A673 (cell line): ENCODE results near the gene SF3B5.

Experiments
- EZH2 ChIP-seq: fragments of 200-600 bp; sonication (generic); IDR thresholded peaks from 2 replicates; pipeline ENCODE4 v1.6.1; 2017; ENCODE audit warnings: borderline replicate concordance, low read depth, mild to moderate bottlenecking, mixed read lengths, antibody characterized with exemption, low read length; ENCODE audit not compliant: poor library complexity, severe bottlenecking
- TF ChIP-seq, protein P1 (sequence below): fragments of 300-800, 200-600 bp; sonication (generic); conservative IDR thresholded peaks from 2 replicates; pipeline ENCODE4 v1.5.1; 2017; ENCODE audit warnings: low read depth, mild to moderate bottlenecking, antibody characterized with exemption, low read length, moderate library complexity, mixed read lengths

DNA sequence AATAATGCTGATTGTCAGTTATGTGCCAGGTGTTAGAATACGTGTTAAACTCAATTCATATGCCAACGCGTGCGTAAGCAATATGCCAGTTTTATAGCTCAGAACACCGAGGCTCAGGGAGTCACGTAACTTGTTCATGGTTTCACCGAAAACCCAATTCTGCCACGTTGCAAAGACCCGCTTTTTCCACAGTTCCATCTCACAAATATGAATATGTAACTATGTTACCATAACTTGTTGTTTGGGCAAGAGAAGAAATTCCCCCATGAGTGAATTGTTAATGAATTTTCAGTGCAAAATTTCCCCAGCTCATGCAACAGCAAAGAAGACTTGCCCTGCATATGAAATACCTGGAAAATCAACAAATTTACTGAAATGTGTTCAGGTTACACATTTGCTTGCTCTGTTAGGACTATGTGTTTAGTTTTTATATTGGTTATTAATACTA lies 30.1 kb downstream of the SF3B5 start:
- TF ChIP-seq, protein P1, sequence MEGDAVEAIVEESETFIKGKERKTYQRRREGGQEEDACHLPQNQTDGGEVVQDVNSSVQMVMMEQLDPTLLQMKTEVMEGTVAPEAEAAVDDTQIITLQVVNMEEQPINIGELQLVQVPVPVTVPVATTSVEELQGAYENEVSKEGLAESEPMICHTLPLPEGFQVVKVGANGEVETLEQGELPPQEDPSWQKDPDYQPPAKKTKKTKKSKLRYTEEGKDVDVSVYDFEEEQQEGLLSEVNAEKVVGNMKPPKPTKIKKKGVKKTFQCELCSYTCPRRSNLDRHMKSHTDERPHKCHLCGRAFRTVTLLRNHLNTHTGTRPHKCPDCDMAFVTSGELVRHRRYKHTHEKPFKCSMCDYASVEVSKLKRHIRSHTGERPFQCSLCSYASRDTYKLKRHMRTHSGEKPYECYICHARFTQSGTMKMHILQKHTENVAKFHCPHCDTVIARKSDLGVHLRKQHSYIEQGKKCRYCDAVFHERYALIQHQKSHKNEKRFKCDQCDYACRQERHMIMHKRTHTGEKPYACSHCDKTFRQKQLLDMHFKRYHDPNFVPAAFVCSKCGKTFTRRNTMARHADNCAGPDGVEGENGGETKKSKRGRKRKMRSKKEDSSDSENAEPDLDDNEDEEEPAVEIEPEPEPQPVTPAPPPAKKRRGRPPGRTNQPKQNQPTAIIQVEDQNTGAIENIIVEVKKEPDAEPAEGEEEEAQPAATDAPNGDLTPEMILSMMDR: no peak
- TF ChIP-seq EZH2: no peak
